Measurements from ENCODE around the gene GALM.

Gene GALM

GRCh38 chr2:38665854-38666555, at the start of gene GALM:
Gene GALM, plus strand, starts transcription at chr2:38666114. Its CDS starts 48 bp downstream, at chr2:38666162.
- peak; percentile 93 for DNase-seq (ENCODE audit: low read depth, low spot score)

GRCh38 chr2:38617301-38617700, 48.6 kb upstream of the GALM start:
- in situ Hi-C loops (cut with HindIII; ENCODE audit: low sequenced_read_pairs), result no loop called here
- no peak for TF ChIP-seq CTCF (IDR thresholded peaks at IDR 0.05; ENCODE audit: low read depth, low read length)
- no peak overlapping the region for H3K4me3 ChIP-seq (ENCODE audit: low read depth, low read length)
- no peak for DNase-seq (ENCODE audit: low read depth, low spot score)

More at GRCh38 chr2:38665854-38666555, at the start of gene GALM:
- in situ Hi-C loops (cut with HindIII; ENCODE audit: low sequenced_read_pairs), result no loop called here
- TF ChIP-seq CTCF (IDR thresholded peaks at IDR 0.05; ENCODE audit: low read depth, low read length), result no peak
- peak within 1 kb of the TSS; percentile 62 for H3K4me3 ChIP-seq (ENCODE audit: low read depth, low read length)

GRCh38 chr2:38619458-38620164, 46.3 kb upstream of the GALM start:
- H3K4me3 ChIP-seq (ENCODE audit: low read depth, low read length), result no peak overlapping the region
- in situ Hi-C loops (cut with HindIII; ENCODE audit: low sequenced_read_pairs), result no loop called here

GRCh38 chr2:38620282-38620977, 45.5 kb upstream of the GALM start:
- in situ Hi-C loops (cut with HindIII; ENCODE audit: low sequenced_read_pairs), result no loop called here
- DNase-seq (ENCODE audit: low read depth, low spot score), result peak; percentile 81
- H3K4me3 ChIP-seq (ENCODE audit: low read depth, low read length), result no peak overlapping the region
- TF ChIP-seq CTCF (IDR thresholded peaks at IDR 0.05; ENCODE audit: low read depth, low read length), result no peak

More at GRCh38 chr2:38619458-38620164, 46.3 kb upstream of the GALM start:
- peak; percentile 39 for DNase-seq (ENCODE audit: low read depth, low spot score)
- TF ChIP-seq CTCF (IDR thresholded peaks at IDR 0.05; ENCODE audit: low read depth, low read length), result no peak

- in situ Hi-C loops (cut with HindIII; ENCODE audit: low sequenced_read_pairs), result no loop called here
- TF ChIP-seq CTCF (IDR thresholded peaks at IDR 0.05; ENCODE audit: low read depth, low read length), result no peak
- no peak for DNase-seq (ENCODE audit: low read depth, low spot score)
- H3K4me3 ChIP-seq (ENCODE audit: low read depth, low read length), result no peak overlapping the region
Observed at GRCh38 chr2:38621018-38621417, 44.9 kb upstream of the GALM start.

- in situ Hi-C loops (cut with HindIII; ENCODE audit: low sequenced_read_pairs), result no loop called here
- no peak for DNase-seq (ENCODE audit: low read depth, low spot score)
Observed at GRCh38 chr2:38622210-38622609, 43.7 kb upstream of the GALM start.

More at GRCh38 chr2:38622210-38622609, 43.7 kb upstream of the GALM start:
- H3K4me3 ChIP-seq (ENCODE audit: low read depth, low read length), result no peak overlapping the region
- no peak for TF ChIP-seq CTCF (IDR thresholded peaks at IDR 0.05; ENCODE audit: low read depth, low read length)

Data from astrocyte of the spinal cord (primary cell).